ENCODE data around the gene PHKB.
"Not testable (repeated sequence)": the region's sequence is repeated elsewhere in the genome, so short reads cannot be mapped to it uniquely, and the experiment has no call there.

The PHKB gene

GRCh38 chr16:47470810-47471209, 9.7 kb downstream of the PHKB start:
- DNase-seq, result no peak

GRCh38 chr16:47473004-47473403, 11.9 kb downstream of the PHKB start:
- not testable (repeated sequence) for DNase-seq

GRCh38 chr16:47473792-47474191, 12.7 kb downstream of the PHKB start:
- no peak for DNase-seq

- DNase-seq, result no peak
These were observed 14.7 kb downstream of the PHKB start for GRCh38 chr16:47475786-47476185.

- no peak for DNase-seq
These were observed 15.7 kb downstream of the PHKB start for GRCh38 chr16:47476654-47477345.

GRCh38 chr16:47477679-47478078, 16.5 kb downstream of the PHKB start:
- DNase-seq, result no peak

DNA sequence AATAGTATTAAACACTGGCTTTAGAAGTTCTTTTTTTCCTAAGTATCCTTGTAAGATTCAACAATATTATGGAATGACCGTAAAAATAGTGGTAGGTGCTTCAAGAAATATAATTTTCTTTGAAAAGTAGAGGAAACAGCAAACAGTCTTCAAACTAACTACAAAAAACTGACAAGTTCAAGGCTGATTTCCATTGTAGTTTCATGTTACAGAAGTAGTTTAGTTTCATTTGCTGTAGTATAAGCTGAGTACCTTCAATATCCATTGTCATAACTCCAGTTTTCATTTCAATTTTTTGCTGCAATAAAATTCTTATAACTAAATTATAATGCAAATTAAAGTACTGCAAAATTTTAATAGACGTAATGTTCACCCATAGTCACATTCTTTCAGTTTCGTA, 19.3 kb downstream of the PHKB start:
- DNase-seq, result no peak

DNA sequence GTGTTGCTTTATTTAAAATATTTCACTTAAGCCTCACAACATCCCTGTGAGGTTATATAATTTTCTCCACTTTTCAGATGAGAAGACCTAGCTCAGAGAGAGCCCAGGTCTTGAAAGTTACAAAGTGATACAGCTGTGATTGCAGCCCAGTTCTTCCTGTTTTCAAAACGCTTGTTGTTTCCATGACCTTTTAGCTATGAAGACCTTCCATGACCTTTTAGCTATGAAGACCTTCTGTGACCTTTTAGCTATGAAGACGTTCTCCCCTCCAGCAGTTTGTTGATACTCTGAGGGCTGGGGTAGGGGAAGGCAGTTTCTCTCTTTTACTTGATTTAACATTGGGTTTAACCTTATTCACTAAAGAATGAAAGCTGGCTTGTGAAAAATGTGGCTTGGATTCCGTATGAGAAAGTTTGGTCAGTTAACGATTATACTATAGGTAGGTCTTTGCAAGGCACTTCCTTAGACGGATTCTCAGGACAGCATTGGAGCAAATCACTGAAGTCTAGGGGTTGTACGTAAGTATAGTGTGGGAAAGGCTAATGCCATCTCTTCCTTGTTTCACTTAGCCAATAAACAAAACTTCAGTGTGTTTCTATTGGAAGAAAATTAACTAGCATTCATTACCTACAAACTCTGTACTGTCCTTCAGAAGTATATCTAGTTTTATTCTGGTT, 20.7 kb downstream of the PHKB start:
- no peak for DNase-seq

DNA sequence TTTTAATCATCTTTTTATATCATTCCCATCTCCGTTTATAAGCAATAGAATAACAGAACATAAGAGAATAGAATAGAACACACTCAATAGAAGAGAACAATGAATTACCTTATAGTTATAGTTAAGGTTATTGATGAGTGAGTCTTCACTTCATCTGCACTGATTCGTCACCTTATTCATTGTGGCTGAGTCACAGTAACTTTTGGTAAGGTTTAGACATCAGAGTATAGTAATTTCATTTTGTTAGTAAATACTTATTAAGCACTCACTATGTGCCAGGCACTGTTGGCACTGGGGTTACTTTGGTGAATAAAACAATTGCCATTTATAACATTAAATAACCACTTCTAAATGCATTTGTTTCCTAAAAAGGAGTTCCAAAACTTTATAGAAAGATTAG, 22.5 kb downstream of the PHKB start:
- no peak for DNase-seq

- no peak for DNase-seq
These were observed 25.7 kb downstream of the PHKB start for GRCh38 chr16:47486856-47487255.

DNA sequence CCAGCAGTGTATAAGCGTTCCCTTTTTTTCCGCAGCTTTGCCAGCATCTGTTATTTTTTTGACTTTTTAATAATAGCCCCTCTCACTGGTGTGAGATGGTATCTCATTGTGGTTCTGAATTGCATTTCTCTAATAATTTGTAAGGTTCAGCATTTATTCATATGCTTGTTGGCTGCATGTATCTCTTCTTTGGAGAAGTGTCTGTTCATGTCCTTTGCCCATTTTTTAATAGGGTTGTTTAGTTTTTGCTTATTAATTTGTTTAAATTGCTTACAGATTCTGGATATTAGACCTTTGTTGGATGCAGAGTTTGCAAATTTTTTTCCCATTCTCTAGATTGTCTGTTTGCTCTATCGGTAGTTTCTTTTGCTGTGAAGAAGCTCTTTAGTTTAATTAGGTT, 26.9 kb downstream of the PHKB start:
- DNase-seq, result no peak

GRCh38 chr16:47490471-47490870, 29.3 kb downstream of the PHKB start:
- DNase-seq, result no peak

- DNase-seq, result no peak
These were observed 30.9 kb downstream of the PHKB start for GRCh38 chr16:47492036-47492427.

- DNase-seq, result peak in 1 of 2 donors; percentile 37
These were observed 31.6 kb downstream of the PHKB start for GRCh38 chr16:47492428-47493377.

DNA sequence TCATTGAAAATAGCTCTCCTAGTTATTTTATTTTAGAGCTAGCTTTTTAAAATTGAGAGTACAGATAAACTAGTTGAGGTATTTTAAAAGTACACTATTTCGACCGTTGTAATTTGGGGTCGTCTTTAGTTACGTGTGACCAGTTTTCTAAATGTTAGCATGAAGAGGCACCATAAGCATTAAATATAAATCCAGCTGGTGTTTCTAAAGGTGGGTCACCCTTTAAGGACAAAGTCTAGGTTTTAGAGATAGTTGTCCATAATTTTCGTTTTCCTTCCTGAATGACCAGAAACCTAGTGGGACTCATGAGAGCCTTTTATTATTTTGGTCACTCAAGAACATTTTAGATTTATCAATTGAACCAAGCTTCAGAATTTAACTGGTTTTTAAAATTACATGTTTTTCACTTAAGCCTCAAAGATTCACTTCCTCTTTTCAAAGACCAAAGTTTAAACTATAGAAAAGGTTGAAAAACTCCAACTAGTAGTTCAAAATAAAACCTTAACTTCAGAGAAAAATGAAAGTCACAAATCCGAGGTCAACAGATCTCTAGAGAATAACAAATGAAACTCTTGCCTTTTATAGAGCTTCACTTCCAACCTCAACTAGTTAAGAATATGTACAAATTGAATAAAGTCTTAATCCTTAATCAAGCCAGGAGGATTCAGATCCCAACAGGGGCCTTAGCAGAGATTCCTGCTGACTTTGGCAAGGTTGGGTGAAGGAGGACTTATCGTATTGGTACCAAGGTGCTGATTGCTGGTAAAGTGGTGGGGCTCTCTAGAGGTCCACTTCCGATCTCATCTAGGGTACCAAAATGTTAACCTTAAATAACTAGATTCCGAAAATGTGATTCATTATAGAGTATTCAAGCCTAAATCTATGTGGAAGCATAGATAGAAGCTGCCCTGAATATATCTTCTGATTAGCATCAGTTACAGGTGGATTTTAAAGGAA, 32.5 kb downstream of the PHKB start:
- DNase-seq, result no peak

- DNase-seq, result no peak
These were observed 38.1 kb downstream of the PHKB start for GRCh38 chr16:47499080-47499699.

GRCh38 chr16:47499700-47500264, 38.7 kb downstream of the PHKB start:
- no peak for DNase-seq

GRCh38 chr16:47503936-47504335, 42.8 kb downstream of the PHKB start:
- no peak for DNase-seq

DNA sequence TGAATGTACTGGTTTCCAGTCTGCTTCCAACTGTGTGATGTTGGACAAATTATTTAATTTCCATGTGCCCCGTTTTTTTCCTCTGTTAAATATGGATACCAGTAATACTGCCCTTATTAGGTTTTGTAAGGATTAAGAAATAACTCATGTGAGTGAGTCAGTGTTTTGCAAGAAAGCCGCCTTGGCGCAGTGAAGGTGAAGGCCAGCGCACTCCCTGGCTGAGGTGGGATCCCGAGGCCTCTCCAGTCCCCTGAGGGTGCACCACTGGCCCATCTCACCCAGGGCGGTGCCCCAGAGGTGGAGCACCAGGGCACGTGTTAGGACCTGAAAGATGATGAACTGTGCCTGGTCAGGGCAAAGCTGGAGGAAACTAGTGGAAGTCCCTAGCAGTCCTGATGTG, 43.5 kb downstream of the PHKB start:
- DNase-seq, result no peak

DNA sequence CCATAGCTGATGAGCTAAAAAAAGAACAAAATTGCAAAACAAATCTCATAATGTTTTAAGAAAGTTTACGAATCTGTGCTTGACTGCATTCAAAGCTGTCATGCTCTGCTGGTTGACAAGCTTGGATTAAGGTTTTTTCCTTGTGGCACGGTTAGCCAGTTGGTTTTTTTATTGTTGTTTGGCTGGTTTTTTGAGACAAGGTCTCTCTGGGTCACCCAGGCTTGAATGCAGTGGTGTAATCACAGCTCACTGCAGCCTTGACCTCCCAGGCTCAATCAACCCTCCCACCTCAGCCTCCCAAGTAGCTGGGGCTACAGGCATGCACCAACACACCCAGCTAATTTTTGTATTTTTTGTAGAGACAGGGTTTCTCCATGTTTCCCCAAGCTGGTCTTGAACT, 45.7 kb downstream of the PHKB start:
- DNase-seq, result no peak

GRCh38 chr16:47507701-47508100, 46.6 kb downstream of the PHKB start:
- no peak for DNase-seq

- DNase-seq, result no peak
These were observed 50.8 kb downstream of the PHKB start for GRCh38 chr16:47511882-47512281.
